HEK293 (cell line): ENCODE measurements around the gene PRKAR2B.
"Not testable (repeated sequence)": the region's sequence is repeated elsewhere in the genome, so short reads cannot be mapped to it uniquely, and the experiment has no call there.

Experiments
- CTCF ChIA-PET: fragments of 350-600 bp; formaldehyde crosslinking; extraction: SDS; loops from one replicate; lab custom pipeline; 2021; ENCODE audit warnings: antibody characterized with exemption; lab: Yijun Ruan, JAX
- POLR2A ChIA-PET: fragments of 300-600 bp; formaldehyde crosslinking; extraction: SDS; loops from one replicate; lab custom pipeline; 2020; ENCODE audit warnings: antibody characterized with exemption, inconsistent platforms; lab: Yijun Ruan, JAX
- H3K27ac ChIP-seq: fragments of 200-500 bp; sonication (Bioruptor generic); 2 replicates; pipeline ENCODE4 v1.5.1; 2014; ENCODE audit warnings: low read depth, low read length, control low read depth, inconsistent platforms; ENCODE audit errors: extremely low read depth
- H3K36me3 ChIP-seq, 2 experiments: fragments of 200-500 bp in 1 of 2; sonication (Bioruptor generic) in 1 of 2; 1 replicate in 1 of 2; 2 replicates in 1 of 2; pipeline ENCODE4 v1.5.1; 2014 to 2017; ENCODE audit warnings: inconsistent platforms in 2 of 2, low read length in 2 of 2; ENCODE audit not compliant: control insufficient read depth in 2 of 2, insufficient read depth in 1 of 2
- H3K4me1 ChIP-seq: fragments of 200-500 bp; sonication (Bioruptor generic); 2 replicates; pipeline ENCODE4 v1.5.1; 2014; ENCODE audit warnings: mild to moderate bottlenecking, low read length, inconsistent platforms; ENCODE audit not compliant: control insufficient read depth, insufficient read depth
- H3K4me3 ChIP-seq: 2 replicates; pipeline ENCODE4 v1.5.1; 2011; ENCODE audit warnings: low read depth, mild to moderate bottlenecking, control low read depth, low read length, moderate library complexity
- H3K9me3 ChIP-seq: fragments of 200-500 bp; sonication (Bioruptor generic); 2 replicates; pipeline ENCODE4 v1.5.1; 2014; ENCODE audit warnings: low read depth, low read length, inconsistent platforms; ENCODE audit not compliant: control insufficient read depth, insufficient read depth
- BCL11B ChIP-seq: fragments of 450-650 bp; formaldehyde crosslinking; IDR thresholded peaks from 2 replicates; pipeline ENCODE4 v1.5.1; 2016; ENCODE audit warnings: low read depth, missing biosample characterization, missing genetic modification characterization
- GLI4 ChIP-seq: fragments of 450-650 bp; formaldehyde crosslinking; IDR thresholded peaks from 2 replicates; pipeline ENCODE4 v1.5.1; 2016; ENCODE audit warnings: missing biosample characterization, missing genetic modification characterization
- KLF1 ChIP-seq: fragments of 450-650 bp; formaldehyde crosslinking; IDR thresholded peaks from 2 replicates; pipeline ENCODE4 v1.5.1; 2016; ENCODE audit warnings: missing biosample characterization, missing genetic modification characterization
- YY1 ChIP-seq: fragments of 450-650 bp; formaldehyde crosslinking; IDR thresholded peaks from 2 replicates; pipeline ENCODE4 v1.5.1; 2018; ENCODE audit warnings: missing biosample characterization, missing genetic modification characterization
- ZBTB21 ChIP-seq: fragments of 450-650 bp; formaldehyde crosslinking; IDR thresholded peaks from 2 replicates; pipeline ENCODE4 v1.5.1; 2017; ENCODE audit warnings: missing biosample characterization, missing genetic modification characterization
- ZBTB8A ChIP-seq: fragments of 450-650 bp; formaldehyde crosslinking; IDR thresholded peaks from 2 replicates; pipeline ENCODE4 v1.5.1; 2016; ENCODE audit warnings: missing biosample characterization, missing genetic modification characterization
- ZEB2 ChIP-seq: fragments of 450-650 bp; formaldehyde crosslinking; IDR thresholded peaks from 2 replicates; pipeline ENCODE4 v1.5.1; 2016; ENCODE audit warnings: missing biosample characterization, missing genetic modification characterization
- ZNF133 ChIP-seq: fragments of 450-650 bp; formaldehyde crosslinking; IDR thresholded peaks from 2 replicates; pipeline ENCODE4 v1.5.1; 2016; ENCODE audit warnings: missing biosample characterization, missing genetic modification characterization
- ZNF157 ChIP-seq: fragments of 450-650 bp; formaldehyde crosslinking; IDR thresholded peaks from 2 replicates; pipeline ENCODE4 v1.5.1; 2016; ENCODE audit warnings: missing biosample characterization, missing genetic modification characterization
- ZNF24 ChIP-seq: fragments of 450-650 bp; formaldehyde crosslinking; IDR thresholded peaks from 2 replicates; pipeline ENCODE4 v1.5.1; 2016; ENCODE audit warnings: missing biosample characterization, missing genetic modification characterization
- ZNF416 ChIP-seq: fragments of 450-650 bp; formaldehyde crosslinking; IDR thresholded peaks from 2 replicates; pipeline ENCODE4 v1.5.1; 2016; ENCODE audit warnings: missing biosample characterization, missing genetic modification characterization
- ZNF677 ChIP-seq: fragments of 450-650 bp; IDR thresholded peaks from 2 replicates; pipeline ENCODE4 v1.5.0; 2018; ENCODE audit warnings: missing biosample characterization, mild to moderate bottlenecking, missing genetic modification characterization, moderate library complexity
- ZNF747 ChIP-seq: fragments of 450-650 bp; formaldehyde crosslinking; IDR thresholded peaks from 2 replicates; pipeline ENCODE4 v1.5.1; 2016; ENCODE audit warnings: missing biosample characterization, missing genetic modification characterization
- TF ChIP-seq, protein P1 (sequence below): fragments of 450-650 bp; formaldehyde crosslinking; IDR thresholded peaks from 2 replicates; pipeline ENCODE4 v1.5.1; 2017; ENCODE audit warnings: missing biosample characterization, missing genetic modification characterization
- TF ChIP-seq, protein P2 (sequence below): fragments of 450-650 bp; formaldehyde crosslinking; IDR thresholded peaks from 2 replicates; pipeline ENCODE4 v1.5.1; 2016; ENCODE audit warnings: missing biosample characterization, missing genetic modification characterization
- TF ChIP-seq, protein P3 (sequence below): fragments of 450-650 bp; formaldehyde crosslinking; IDR thresholded peaks from 2 replicates; pipeline ENCODE4 v1.5.1; 2016; ENCODE audit warnings: missing biosample characterization, missing genetic modification characterization

The PRKAR2B gene

GRCh38 chr7:107041097-107041496 is 3.4 kb upstream of the PRKAR2B start:
- H3K4me3 ChIP-seq: no peak overlapping the region
- ChIA-PET POLR2A (no interaction called here), CTCF (no interaction called here)
- no peak overlapping the region for H3K27ac ChIP-seq
- no peaks in the 10 kb centered on the region for H3K36me3 ChIP-seq
- H3K9me3 ChIP-seq: no peaks in the 10 kb centered on the region
- TF ChIP-seq ZNF157 (tag by site-specific recombination) (no peak), ZNF747 (tag by site-specific recombination) (no peak), BCL11B (no peak), ZNF416 (tag by site-specific recombination) (no peak), KLF1 (tag by site-specific recombination) (no peak), ZEB2 (tag by site-specific recombination) (no peak), ZBTB8A (tag by site-specific recombination) (no peak), YY1 (tag by site-specific recombination) (no peak), ZNF677 (tag by site-specific recombination) (no peak)
- TF ChIP-seq, protein P1, sequence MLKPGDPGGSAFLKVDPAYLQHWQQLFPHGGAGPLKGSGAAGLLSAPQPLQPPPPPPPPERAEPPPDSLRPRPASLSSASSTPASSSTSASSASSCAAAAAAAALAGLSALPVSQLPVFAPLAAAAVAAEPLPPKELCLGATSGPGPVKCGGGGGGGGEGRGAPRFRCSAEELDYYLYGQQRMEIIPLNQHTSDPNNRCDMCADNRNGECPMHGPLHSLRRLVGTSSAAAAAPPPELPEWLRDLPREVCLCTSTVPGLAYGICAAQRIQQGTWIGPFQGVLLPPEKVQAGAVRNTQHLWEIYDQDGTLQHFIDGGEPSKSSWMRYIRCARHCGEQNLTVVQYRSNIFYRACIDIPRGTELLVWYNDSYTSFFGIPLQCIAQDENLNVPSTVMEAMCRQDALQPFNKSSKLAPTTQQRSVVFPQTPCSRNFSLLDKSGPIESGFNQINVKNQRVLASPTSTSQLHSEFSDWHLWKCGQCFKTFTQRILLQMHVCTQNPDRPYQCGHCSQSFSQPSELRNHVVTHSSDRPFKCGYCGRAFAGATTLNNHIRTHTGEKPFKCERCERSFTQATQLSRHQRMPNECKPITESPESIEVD: no peak
- no peaks in the 10 kb centered on the region; the same call in 1 of the 2 replicates for H3K4me1 ChIP-seq

DNA sequence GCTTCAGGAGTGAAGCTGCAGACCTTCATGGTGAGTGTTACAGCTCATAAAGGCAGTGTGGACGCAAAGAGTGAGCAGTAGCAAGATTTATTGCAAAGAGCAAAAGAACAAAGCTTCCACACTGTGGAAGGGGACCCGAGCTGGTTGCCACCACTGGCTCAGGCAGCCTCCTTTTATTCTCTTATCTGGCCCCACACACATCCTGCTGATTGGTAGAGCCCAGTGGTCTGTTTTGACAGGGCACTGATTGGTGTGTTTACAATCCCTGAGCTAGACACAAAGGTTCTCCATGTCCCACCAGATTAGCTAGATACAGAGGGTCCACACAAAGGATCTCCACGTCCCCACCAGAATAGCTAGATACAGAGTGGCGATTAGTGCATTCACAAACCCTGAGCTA is 2.7 kb upstream of the PRKAR2B start:
- CTCF ChIA-PET, H3K36me3 ChIP-seq, POLR2A ChIA-PET, H3K4me3 ChIP-seq, H3K4me1 ChIP-seq, H3K9me3 ChIP-seq, H3K27ac ChIP-seq: not testable (repeated sequence)

GRCh38 chr7:107042326-107042910 is 2.1 kb upstream of the PRKAR2B start:
- H3K9me3 ChIP-seq, H3K4me3 ChIP-seq, CTCF ChIA-PET, POLR2A ChIA-PET, H3K36me3 ChIP-seq, H3K27ac ChIP-seq, H3K4me1 ChIP-seq: not testable (repeated sequence)

GRCh38 chr7:107043491-107043890 is 1.0 kb upstream of the PRKAR2B start:
- TF ChIP-seq GLI4 (tag by site-specific recombination) (no peak), ZNF133 (tag by site-specific recombination) (no peak), ZBTB21 (tag by site-specific recombination) (no peak), ZNF24 (no peak)
- TF ChIP-seq, protein P2, sequence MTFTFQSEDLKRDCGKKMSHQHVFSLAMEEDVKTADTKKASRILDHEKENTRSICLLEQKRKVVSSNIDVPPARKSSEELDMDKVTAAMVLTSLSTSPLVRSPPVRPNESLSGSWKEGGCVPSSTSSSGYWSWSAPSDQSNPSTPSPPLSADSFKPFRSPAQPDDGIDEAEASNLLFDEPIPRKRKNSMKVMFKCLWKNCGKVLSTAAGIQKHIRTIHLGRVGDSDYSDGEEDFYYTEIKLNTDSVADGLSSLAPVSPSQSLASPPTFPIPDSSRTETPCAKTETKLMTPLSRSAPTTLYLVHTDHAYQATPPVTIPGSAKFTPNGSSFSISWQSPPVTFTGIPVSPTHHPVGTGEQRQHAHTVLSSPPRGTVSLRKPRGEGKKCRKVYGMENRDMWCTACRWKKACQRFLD (tag by site-specific recombination): no peak
- TF ChIP-seq, protein P3, sequence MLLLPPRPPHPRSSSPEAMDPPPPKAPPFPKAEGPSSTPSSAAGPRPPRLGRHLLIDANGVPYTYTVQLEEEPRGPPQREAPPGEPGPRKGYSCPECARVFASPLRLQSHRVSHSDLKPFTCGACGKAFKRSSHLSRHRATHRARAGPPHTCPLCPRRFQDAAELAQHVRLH (tag by site-specific recombination): no peak
- no peak overlapping the region for H3K27ac ChIP-seq
- ChIA-PET CTCF (interaction anchor here (0.7 kb wide), 1 partner anchor 493 kb away, joined by 4 read pairs; no protein-coding TSS in a partner anchor), POLR2A (no interaction called here)
- H3K36me3 ChIP-seq: no peaks in the 10 kb centered on the region
- no peak overlapping the region for H3K4me3 ChIP-seq
- no peaks in the 10 kb centered on the region for H3K9me3 ChIP-seq
- peaks cover 4% of the 10 kb centered on the region; the same call in 1 of the 2 replicates for H3K4me1 ChIP-seq
